GM21576 (cell line): ENCODE measurements around the gene UBXN1.

Source experiments
- ATAC-seq: cut with Tn5 transposase; IDR thresholded peaks from one replicate; pipeline ENCODE4 v1.9.1; 2021; ENCODE audit warnings: mild to moderate bottlenecking, moderate library complexity; ENCODE audit not compliant: unreplicated experiment

Gene UBXN1

GRCh38 chr11:62647609-62648005, 31.3 kb downstream of the UBXN1 start:
- ATAC-seq: no peak

GRCh38 chr11:62646825-62647608, 31.9 kb downstream of the UBXN1 start:
- no peak for ATAC-seq

GRCh38 chr11:62645946-62646824, 32.7 kb downstream of the UBXN1 start, which contains the start of gene GANAB:
Gene GANAB (minus strand): TSS chr11:62646613. CDS start chr11:62646599, 14 bp downstream.
- peak; percentile 86 for ATAC-seq

GRCh38 chr11:62645671-62645945, 33.3 kb downstream of the UBXN1 start:
- ATAC-seq: no peak

GRCh38 chr11:62644220-62644619, 34.7 kb downstream of the UBXN1 start:
- ATAC-seq: no peak

GRCh38 chr11:62632492-62632891, 46.4 kb downstream of the UBXN1 start:
- ATAC-seq: no peak

- ATAC-seq: no peak
These were observed 51.2 kb downstream of the UBXN1 start for GRCh38 chr11:62627713-62628112.
